Ecto neural progenitor cell (in vitro differentiated cells): ENCODE measurements around the gene PRSS37.

ENCODE experiments used
- DNase-seq: peaks from one replicate; pipeline ENCODE4 v3.0.0-alpha.2; 2018; ENCODE audit warnings: low spot score

Gene PRSS37

GRCh38 chr7:141788296-141788695, 53.0 kb downstream of the PRSS37 start:
- no peak for DNase-seq
